Parathyroid adenoma (tissue), 2 donors: ENCODE data around the gene BEX1.
"Not testable (repeated sequence)": the region's sequence is repeated elsewhere in the genome, so short reads cannot be mapped to it uniquely, and the experiment has no call there.

ENCODE experiments used
- H2AFZ ChIP-seq: fragments of 300-600 bp; sonication (generic); one replicate; pipeline ENCODE4 v1.7.0; 2017; ENCODE audit warnings: antibody characterized with exemption, mild to moderate bottlenecking
- H3K27ac ChIP-seq: fragments of 300-600 bp; sonication (generic); one replicate; pipeline ENCODE4 v1.7.0; 2017
- H3K27me3 ChIP-seq: fragments of 300-600 bp; sonication (generic); one replicate; pipeline ENCODE4 v1.7.0; 2017; ENCODE audit warnings: low read length; ENCODE audit not compliant: control insufficient read depth, insufficient read depth
- H3K36me3 ChIP-seq: fragments of 300-600 bp; sonication (generic); one replicate; pipeline ENCODE4 v1.7.0; 2017; ENCODE audit warnings: low read length; ENCODE audit not compliant: control insufficient read depth, insufficient read depth
- H3K4me1 ChIP-seq: fragments of 300-600 bp; sonication (generic); one replicate; pipeline ENCODE4 v1.7.0; 2017; ENCODE audit warnings: control low read depth
- H3K4me2 ChIP-seq: fragments of 300-600 bp; sonication (generic); one replicate; pipeline ENCODE4 v1.7.0; 2017; ENCODE audit warnings: low read length
- H3K4me3 ChIP-seq: fragments of 300-600 bp; sonication (generic); one replicate; pipeline ENCODE4 v1.7.0; 2017; ENCODE audit warnings: low read depth, low read length
- H3K79me2 ChIP-seq: fragments of 300-600 bp; sonication (generic); one replicate; pipeline ENCODE4 v1.7.0; 2017; ENCODE audit warnings: control low read depth
- H3K9ac ChIP-seq: fragments of 300-600 bp; sonication (generic); one replicate; pipeline ENCODE4 v1.7.0; 2017; ENCODE audit warnings: mild to moderate bottlenecking
- H3K9me3 ChIP-seq: fragments of 300-600 bp; sonication (generic); one replicate; pipeline ENCODE4 v1.7.0; 2017; ENCODE audit warnings: low read length; ENCODE audit not compliant: control insufficient read depth
- TF ChIP-seq, protein P1 (sequence below): fragments of 300-600 bp; sonication (generic); IDR thresholded peaks from one replicate; pipeline ENCODE4 v1.7.0; 2017; ENCODE audit warnings: antibody characterized with exemption, mild to moderate bottlenecking
- donor health status: primary hyperparathyroidism.

The BEX1 gene

DNA sequence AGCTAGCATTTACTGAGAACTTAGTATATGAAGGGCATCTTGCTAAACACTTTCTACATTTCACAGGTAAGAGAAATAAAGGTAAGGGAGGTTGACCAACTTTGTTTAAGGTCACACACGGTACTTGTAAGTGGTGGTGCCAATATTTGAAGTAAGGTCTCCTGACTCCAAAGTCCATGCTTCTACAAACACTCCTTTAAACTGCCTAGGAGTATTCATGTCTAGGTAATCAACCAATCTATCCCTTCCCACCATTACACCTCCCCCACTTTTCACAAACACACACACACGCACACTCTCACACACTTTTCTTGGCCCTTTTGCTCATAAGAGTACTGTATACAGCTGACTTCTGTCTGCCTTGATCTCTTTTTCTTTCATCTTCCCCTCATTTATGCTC is 7.1 kb downstream of the BEX1 start:
- TF ChIP-seq, protein P1, sequence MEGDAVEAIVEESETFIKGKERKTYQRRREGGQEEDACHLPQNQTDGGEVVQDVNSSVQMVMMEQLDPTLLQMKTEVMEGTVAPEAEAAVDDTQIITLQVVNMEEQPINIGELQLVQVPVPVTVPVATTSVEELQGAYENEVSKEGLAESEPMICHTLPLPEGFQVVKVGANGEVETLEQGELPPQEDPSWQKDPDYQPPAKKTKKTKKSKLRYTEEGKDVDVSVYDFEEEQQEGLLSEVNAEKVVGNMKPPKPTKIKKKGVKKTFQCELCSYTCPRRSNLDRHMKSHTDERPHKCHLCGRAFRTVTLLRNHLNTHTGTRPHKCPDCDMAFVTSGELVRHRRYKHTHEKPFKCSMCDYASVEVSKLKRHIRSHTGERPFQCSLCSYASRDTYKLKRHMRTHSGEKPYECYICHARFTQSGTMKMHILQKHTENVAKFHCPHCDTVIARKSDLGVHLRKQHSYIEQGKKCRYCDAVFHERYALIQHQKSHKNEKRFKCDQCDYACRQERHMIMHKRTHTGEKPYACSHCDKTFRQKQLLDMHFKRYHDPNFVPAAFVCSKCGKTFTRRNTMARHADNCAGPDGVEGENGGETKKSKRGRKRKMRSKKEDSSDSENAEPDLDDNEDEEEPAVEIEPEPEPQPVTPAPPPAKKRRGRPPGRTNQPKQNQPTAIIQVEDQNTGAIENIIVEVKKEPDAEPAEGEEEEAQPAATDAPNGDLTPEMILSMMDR: no peak
- no peak overlapping the region for H3K4me2 ChIP-seq
- H3K27me3 ChIP-seq: no peaks in the 10 kb centered on the region
- H3K36me3 ChIP-seq: no peaks in the 10 kb centered on the region
- no peak overlapping the region for H2AFZ ChIP-seq
- H3K9me3 ChIP-seq: no peaks in the 10 kb centered on the region
- H3K4me1 ChIP-seq: peaks cover 2% of the 10 kb centered on the region
- no peak overlapping the region for H3K27ac ChIP-seq
- no peak overlapping the region for H3K4me3 ChIP-seq
- H3K9ac ChIP-seq: no peak overlapping the region
- no peaks in the 10 kb centered on the region for H3K79me2 ChIP-seq

DNA sequence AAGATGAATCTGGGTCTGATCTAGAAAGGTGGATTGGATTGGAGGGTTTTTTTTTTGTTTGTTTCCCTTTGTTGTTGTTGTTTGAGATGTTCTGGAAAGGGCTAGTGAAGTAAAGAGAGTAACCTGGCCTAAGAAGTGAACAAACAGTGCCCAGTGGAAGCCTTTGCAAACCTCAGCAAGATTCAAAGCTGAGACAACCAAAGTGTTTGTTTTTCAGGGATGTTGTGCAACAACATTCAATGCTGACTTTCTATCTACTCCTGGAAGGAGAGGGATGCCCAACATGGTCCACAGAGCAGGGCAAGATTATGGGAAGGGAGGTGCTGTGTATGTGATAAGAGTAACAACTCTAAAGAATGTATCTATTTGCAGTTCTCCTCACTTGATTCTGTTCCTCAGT is 11.3 kb downstream of the BEX1 start:
- Histone ChIP-seq H3K36me3 (no peaks in the 10 kb centered on the region), H3K9me3 (no peaks in the 10 kb centered on the region), H3K4me3 (no peak overlapping the region), H3K4me1 (peaks cover 2% of the 10 kb centered on the region), H3K4me2 (no peak overlapping the region), H3K9ac (no peak overlapping the region), H3K27ac (peak overlapping the region; percentile 59), H3K27me3 (no peaks in the 10 kb centered on the region), H2AFZ (peak overlapping the region; percentile 28), H3K79me2 (no peaks in the 10 kb centered on the region)
- TF ChIP-seq, protein P1: no peak

DNA sequence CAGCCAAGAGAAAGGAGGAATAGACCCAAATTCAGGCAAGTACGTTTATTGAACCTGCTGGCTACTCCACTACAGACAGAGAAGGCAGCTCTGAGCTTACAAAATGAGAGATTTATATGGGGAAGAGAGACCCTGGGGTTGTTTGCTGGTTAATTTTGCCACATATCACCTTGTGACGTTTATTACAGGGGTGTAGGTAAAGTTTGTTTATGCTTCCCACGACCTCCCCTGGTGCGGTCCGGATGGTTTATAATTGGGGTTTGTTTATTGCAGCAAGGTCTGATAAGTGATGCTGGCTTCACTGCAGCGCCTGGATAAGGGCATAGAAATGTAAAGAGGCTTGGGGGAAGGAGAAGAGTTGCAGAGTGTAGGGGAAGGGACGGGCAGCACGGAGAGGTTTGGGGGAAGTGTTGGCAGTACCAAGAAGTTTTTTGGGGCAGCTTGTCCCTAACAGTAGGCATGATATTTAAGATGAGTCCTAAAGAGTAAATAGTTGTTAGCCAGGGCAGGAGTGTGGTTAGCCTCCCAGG is 12.6 kb downstream of the BEX1 start:
- H3K4me3 ChIP-seq: no peak overlapping the region
- peaks cover 2% of the 10 kb centered on the region for H3K4me1 ChIP-seq
- no peak overlapping the region for H3K27ac ChIP-seq
- no peaks in the 10 kb centered on the region for H3K79me2 ChIP-seq
- H3K36me3 ChIP-seq: no peaks in the 10 kb centered on the region
- H2AFZ ChIP-seq: peak overlapping the region; percentile 28
- no peaks in the 10 kb centered on the region for H3K27me3 ChIP-seq
- H3K4me2 ChIP-seq: no peak overlapping the region
- H3K9ac ChIP-seq: no peak overlapping the region
- H3K9me3 ChIP-seq: no peaks in the 10 kb centered on the region
- TF ChIP-seq, protein P1: no peak

DNA sequence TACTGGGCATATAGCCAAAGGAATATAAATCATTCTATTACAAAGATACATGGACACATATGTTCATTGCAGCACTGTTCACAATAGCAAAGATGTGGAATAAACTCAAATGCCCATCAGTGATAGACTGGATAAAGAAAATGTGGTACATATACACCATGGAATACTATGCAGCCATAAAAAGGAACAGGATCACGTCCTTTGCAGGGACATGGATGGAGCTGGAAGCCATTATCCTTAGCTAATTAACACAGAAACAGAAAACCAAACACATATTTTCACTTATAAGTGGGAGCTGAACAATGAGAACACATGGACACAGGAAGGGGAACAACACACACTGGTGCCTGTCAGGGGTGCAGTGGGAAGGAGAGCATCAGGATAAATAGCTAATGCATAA is 30.6 kb downstream of the BEX1 start:
- H3K9ac ChIP-seq, H3K79me2 ChIP-seq, H3K27ac ChIP-seq, H3K27me3 ChIP-seq, H3K4me3 ChIP-seq, H3K4me2 ChIP-seq, H3K9me3 ChIP-seq, H3K36me3 ChIP-seq, H3K4me1 ChIP-seq, H2AFZ ChIP-seq: not testable (repeated sequence)

DNA sequence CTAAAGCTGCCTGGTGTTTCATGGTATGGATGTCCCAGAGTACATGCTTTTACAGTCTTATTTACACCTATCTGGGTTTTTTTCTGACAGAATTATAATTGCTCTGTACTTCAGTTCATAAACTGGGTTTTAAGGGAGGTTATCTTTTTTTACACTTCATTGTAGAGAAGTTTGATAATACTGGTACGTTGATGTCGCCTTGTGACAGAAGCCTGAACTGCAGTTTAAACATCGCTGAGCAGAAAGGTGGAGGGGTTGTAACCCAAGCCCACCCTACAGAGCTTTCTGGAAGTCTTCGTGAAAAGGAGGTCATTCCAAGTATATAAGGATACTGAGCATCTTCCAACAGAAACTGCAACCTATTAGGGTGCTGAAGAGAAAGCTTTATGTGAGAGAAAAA is 46.4 kb downstream of the BEX1 start:
- Histone ChIP-seq H3K79me2 (no peaks in the 10 kb centered on the region), H3K9ac (no peak overlapping the region), H3K36me3 (no peaks in the 10 kb centered on the region), H3K4me2 (no peak overlapping the region), H3K27ac (no peak overlapping the region), H3K27me3 (no peaks in the 10 kb centered on the region), H2AFZ (no peak overlapping the region), H3K4me1 (no peaks in the 10 kb centered on the region), H3K4me3 (no peak overlapping the region), H3K9me3 (no peaks in the 10 kb centered on the region)
- TF ChIP-seq, protein P1: no peak
